GM10266 (cell line): ENCODE measurements around the gene ZC3H11A.

Experiments used
- DNase-seq: peaks from one replicate; pipeline ENCODE4 v3.0.0; 2012; ENCODE audit errors: extremely low spot score
- TF ChIP-seq, protein P1 (sequence below): IDR thresholded peaks from 2 replicates; pipeline ENCODE4 v1.5.1; 2012; ENCODE audit warnings: mild to moderate bottlenecking, low read depth; ENCODE audit not compliant: control insufficient read depth, insufficient read depth; ENCODE audit errors: missing control alignments

The ZC3H11A gene

DNA sequence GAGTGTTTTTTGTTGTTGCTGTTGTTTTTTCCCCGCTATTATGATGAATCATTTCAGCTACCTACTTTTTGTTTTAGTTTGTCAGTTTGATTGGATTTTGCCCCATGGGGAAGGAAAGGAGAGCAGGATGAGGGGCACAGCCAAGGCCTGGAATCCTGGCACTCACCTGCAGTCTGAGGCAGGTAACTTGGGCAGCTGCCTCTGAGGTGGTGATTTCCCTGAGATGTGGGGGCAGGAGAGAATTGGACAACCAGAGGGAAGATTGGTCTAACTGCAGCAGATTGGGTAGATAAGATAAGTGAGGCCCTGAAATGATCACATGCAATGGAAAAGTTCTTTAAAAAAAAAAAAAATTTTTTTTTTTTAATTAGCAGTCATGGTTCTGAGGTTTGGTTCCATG is 31.9 kb upstream of the ZC3H11A start:
- DNase-seq: no peak
- TF ChIP-seq, protein P1, sequence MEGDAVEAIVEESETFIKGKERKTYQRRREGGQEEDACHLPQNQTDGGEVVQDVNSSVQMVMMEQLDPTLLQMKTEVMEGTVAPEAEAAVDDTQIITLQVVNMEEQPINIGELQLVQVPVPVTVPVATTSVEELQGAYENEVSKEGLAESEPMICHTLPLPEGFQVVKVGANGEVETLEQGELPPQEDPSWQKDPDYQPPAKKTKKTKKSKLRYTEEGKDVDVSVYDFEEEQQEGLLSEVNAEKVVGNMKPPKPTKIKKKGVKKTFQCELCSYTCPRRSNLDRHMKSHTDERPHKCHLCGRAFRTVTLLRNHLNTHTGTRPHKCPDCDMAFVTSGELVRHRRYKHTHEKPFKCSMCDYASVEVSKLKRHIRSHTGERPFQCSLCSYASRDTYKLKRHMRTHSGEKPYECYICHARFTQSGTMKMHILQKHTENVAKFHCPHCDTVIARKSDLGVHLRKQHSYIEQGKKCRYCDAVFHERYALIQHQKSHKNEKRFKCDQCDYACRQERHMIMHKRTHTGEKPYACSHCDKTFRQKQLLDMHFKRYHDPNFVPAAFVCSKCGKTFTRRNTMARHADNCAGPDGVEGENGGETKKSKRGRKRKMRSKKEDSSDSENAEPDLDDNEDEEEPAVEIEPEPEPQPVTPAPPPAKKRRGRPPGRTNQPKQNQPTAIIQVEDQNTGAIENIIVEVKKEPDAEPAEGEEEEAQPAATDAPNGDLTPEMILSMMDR: no peak

DNA sequence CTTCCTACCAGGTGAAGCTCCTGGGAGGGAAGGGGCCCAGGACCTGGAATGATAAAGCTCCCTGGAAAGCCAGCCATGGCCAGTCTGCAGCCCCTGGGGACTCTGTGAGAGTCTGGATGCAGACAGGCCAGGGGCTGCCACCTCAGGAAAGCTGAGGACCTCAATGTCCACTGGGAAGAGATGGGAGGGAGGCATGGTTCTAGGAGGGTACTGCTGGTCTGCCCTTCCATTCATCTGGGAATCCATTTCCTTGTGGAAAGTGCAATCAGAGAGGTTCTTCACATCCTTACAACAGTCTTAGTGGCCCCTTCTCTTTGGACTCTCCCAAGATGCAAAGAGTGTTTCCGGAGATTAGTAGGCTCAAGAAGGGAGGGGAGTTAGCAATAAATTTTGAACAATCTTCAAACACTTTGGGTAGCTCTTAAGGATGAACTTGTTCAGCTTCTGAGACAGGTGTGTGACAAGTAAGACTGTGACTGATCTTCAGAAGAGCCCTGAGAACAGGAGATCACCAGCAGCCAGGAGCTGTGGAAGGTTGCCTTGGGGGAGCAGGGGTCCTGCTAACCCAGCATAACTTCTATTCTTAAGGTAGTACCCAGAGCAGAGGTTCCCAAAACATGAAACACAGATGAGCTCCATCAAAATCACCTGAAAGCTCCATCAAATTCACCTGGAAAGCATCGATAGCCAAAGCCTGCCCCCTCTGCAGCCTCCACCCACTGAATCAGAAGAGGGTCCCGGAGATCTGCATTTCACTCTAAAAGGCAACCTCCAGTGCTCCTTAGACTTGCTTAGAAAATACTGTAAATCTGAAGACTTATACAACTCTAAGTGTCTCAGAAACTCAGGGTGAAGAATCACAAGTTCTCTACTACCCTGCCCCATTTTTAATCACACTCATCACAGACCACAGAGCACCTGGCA is 31.1 kb upstream of the ZC3H11A start:
- TF ChIP-seq, protein P1: no peak
- no peak for DNase-seq

DNA sequence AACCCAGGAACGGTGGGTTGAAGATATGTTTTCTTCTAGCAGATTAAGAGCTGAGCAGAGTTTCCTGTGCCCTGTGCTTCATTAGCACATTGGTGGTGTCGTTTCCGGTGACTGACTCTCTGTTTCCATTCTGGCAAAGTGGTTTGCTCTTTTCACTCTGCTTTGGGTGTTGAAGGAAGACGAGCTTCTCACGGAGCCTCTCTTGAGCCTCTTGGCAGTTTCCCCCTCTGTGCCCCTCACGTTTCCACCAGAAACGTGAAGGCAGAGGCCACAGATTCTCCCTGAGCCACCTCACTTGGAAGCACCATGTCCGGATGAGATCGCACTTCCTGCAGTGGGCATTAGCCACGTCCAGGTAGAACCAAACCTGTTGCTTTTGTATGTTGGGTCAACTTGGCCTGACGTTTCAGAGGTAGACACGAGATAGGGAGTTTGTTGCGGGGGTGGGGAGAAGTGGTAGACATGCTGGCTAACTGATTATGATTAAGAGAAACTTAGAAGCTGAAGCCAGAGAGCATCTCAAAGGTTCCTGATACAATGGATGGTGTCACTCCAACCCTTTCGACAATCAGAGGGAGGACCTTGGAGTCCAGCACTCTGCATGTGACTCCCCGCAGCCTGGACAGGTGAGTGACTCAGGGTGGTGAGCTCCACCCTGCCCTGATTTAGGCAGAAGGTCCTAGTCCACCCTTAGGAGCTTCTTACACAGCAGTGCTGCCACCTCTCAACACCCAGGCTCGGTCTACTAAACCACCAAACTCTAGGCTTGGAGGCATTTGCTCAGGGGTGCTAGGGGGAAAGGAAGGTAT is 30.2 kb upstream of the ZC3H11A start, which contains the start of gene LAX1:
Gene LAX1 (plus strand): TSS at position 155 of the 809 bp plus-strand sequence. CDS start 383 bp downstream, at position 538.
- TF ChIP-seq, protein P1: no peak
- DNase-seq: no peak

DNA sequence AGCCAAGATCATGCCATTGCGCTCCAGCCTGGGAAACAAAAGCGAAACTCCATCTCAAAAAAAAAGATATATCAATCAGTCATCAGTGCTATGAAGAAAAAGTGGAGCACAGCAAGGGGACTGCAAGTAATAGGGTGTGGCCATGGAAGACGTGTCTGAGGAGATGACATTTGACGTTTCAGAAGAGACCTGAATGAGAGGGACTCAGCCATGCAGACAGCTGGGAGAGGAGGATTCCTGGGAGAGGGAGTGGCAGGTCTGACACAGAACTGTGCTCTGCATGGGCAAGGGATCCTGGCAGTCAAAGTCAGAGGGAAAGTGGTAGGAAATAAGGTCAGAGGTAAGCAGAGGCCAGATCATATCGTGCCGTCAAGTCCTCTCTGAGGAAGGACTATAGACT is 27.2 kb upstream of the ZC3H11A start:
- DNase-seq: no peak
- TF ChIP-seq, protein P1: no peak

DNA sequence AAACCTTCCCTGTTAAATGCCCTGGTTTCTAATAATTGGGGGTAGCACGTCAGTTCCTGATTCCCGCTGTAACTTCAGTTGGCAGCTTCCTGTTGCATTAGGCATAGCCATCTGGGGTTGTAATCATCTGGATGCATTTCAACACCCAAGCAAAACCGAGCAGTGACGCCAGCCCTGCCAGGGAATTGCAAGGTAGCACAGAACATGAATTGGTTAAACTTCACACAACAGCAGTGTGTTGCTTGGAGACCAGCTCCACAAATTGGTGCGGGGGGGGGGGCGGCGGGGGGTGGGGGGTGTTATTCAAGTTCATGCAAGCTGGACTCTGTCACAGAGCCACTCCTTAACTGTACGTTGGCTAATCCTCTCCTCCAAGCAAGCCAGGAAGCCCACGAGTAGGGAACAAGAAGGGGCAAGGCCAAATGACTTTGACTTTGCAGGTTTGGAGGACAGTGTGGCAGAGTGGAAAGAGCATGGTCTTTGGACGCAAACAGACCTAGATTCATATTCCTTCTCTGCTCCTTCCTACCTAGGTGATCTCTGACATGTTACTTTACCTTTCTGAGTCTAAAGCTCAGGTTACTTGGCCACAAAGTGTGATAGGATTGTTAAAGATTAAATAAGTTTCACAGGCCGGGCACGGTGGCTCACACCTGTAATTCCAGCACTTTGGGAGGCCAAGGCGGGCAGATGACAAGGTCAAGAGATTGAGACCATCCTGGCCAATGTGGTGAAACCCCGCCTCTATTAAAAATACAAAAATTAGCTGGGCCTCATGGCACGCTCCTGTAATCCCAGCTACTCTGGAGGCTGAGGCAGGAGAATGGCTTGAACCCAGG is 25.7 kb upstream of the ZC3H11A start:
- no peak for DNase-seq
- TF ChIP-seq, protein P1: no peak

DNA sequence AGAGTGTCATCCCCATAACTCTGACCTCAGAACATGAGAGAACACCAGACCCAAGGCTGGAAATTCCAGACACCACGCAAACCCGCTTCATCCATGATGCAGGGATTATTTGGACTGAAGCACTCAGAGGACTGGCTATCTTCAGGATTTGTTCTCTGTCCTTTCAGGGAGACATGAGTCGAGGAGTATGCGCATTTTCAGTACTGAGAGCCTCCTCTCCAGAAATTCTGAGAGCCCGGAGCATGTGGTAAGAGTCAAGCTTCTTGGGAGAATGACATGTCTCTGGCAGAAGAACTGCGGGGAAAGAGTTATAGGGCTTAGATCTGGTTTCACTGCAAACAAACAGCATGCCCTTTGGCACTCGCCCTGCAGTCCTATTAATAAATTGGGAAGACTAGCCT is 23.5 kb upstream of the ZC3H11A start:
- DNase-seq: no peak

More for the DNA sequence above, 23.5 kb upstream of the ZC3H11A start:
- TF ChIP-seq, protein P1: no peak
